ENCODE measurements around the gene NDUFA6.

The NDUFA6 gene

DNA sequence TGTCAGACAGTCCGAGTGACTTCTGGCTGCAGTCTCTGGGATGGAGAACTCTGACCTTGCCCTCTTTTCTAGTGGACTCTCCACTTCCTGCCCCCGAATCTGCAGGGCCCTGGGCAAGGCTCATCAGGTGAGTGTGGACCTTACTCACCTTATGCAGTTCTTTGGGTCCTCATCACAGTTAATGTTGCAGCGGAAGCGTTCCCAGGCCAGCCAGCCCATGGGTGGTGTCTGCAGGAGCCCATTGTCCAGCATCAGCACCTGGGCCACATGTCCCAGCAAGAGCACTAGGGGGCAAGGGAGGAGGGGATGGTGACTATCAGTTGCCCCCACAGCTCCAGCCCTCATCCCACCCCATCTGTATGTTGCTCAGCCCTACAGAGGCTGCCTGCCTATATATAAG, 22.3 kb downstream of the NDUFA6 start:
- H3K36me3 Mint-ChIP-seq, result no peaks in the 10 kb centered on the region
- H3K27me3 Mint-ChIP-seq, result no peaks in the 10 kb centered on the region
- no peak overlapping the region for H3K4me3 Mint-ChIP-seq
- H3K27ac Mint-ChIP-seq, result no peak overlapping the region
- no peaks in the 10 kb centered on the region for H3K9me3 Mint-ChIP-seq (ENCODE audit: low read depth)
- peaks cover 31% of the 10 kb centered on the region for H3K4me1 Mint-ChIP-seq (ENCODE audit: low read depth)

GRCh38 chr22:42067671-42068251, 22.8 kb downstream of the NDUFA6 start:
- Mint-ChIP-seq H3K27me3 (no peaks in the 10 kb centered on the region), H3K9me3 (ENCODE audit: low read depth) (no peaks in the 10 kb centered on the region), H3K36me3 (no peaks in the 10 kb centered on the region), H3K27ac (no peak overlapping the region), H3K4me3 (no peak overlapping the region), H3K4me1 (ENCODE audit: low read depth) (peaks cover 27% of the 10 kb centered on the region)

DNA sequence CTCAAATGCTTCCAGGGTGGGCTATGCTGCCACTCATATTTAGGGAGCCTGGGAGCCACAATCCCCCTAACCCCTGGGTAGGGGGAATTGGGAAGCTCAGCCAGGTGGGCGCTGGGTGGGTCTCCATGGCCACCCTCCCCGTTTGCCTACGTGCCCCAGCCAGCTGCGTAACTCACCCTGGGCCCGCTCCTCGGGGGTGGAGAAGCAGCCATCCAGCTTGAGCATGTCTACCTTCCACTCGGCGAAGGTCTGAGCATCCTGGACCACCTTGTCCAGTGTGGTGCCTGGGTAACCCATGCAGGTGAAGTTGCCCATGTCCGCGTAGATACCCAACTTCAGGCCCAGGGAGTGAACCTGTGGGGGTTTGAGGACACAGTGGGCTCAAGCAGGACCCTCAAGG, 23.6 kb downstream of the NDUFA6 start:
- Mint-ChIP-seq H3K27ac (no peak overlapping the region), H3K4me3 (no peak overlapping the region), H3K36me3 (no peaks in the 10 kb centered on the region), H3K4me1 (ENCODE audit: low read depth) (peaks cover 22% of the 10 kb centered on the region), H3K27me3 (no peaks in the 10 kb centered on the region), H3K9me3 (ENCODE audit: low read depth) (no peaks in the 10 kb centered on the region)

DNA sequence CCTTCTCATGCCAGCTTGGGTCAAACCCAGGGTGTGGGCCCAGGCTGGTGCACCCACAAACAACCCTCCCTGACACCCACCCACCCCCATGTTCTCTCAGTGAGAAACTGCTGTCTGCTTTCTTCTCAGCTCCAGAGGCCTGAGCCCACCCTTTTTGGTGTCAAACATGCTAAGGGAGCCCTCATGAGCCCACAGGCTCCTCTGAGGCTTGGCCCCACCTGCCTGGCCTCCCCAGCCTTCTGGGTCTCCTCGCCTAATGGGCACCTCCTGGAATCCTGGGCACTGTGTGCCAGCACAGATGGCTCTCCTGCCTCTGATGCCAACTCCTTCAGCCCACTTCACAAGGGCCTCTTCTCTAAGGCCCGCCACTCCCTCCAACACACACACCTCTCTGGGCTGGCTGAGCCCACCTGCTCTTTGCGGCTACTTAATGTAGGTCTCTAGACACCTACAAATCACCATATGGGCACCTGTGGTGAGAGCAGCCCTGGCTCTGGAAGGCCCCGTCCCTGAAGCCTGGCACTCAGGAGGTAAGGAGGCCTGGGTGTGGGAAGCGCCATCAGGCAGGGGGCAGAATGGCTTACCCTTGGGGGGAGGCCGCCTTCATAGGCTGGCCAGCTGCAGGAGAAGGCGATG, 24.3 kb downstream of the NDUFA6 start:
- Mint-ChIP-seq H3K4me1 (ENCODE audit: low read depth) (peaks cover 15% of the 10 kb centered on the region), H3K36me3 (no peaks in the 10 kb centered on the region), H3K27ac (no peak overlapping the region)

GRCh38 chr22:42065438-42066125, 25.0 kb downstream of the NDUFA6 start:
- H3K27ac Mint-ChIP-seq, result no peak overlapping the region
- peaks cover 2% of the 10 kb centered on the region for H3K36me3 Mint-ChIP-seq
- no peaks in the 10 kb centered on the region for H3K27me3 Mint-ChIP-seq
- peaks cover 8% of the 10 kb centered on the region for H3K4me1 Mint-ChIP-seq (ENCODE audit: low read depth)
- H3K9me3 Mint-ChIP-seq (ENCODE audit: low read depth), result no peaks in the 10 kb centered on the region
- no peak overlapping the region for H3K4me3 Mint-ChIP-seq

More for the DNA sequence above, 24.3 kb downstream of the NDUFA6 start:
- no peaks in the 10 kb centered on the region for H3K27me3 Mint-ChIP-seq
- no peaks in the 10 kb centered on the region for H3K9me3 Mint-ChIP-seq (ENCODE audit: low read depth)
- no peak overlapping the region for H3K4me3 Mint-ChIP-seq

GRCh38 chr22:42064629-42065028, 25.9 kb downstream of the NDUFA6 start:
- H3K9me3 Mint-ChIP-seq (ENCODE audit: low read depth), result no peaks in the 10 kb centered on the region
- no peak overlapping the region for H3K27ac Mint-ChIP-seq
- H3K4me1 Mint-ChIP-seq (ENCODE audit: low read depth), result peaks cover under 1% of the 10 kb centered on the region
- peaks cover 2% of the 10 kb centered on the region for H3K36me3 Mint-ChIP-seq
- no peaks in the 10 kb centered on the region for H3K27me3 Mint-ChIP-seq
- H3K4me3 Mint-ChIP-seq, result no peak overlapping the region

GRCh38 chr22:42062506-42063170, 27.9 kb downstream of the NDUFA6 start:
- Mint-ChIP-seq H3K4me3 (no peak overlapping the region), H3K27ac (no peak overlapping the region), H3K27me3 (no peaks in the 10 kb centered on the region), H3K4me1 (ENCODE audit: low read depth) (no peaks in the 10 kb centered on the region), H3K36me3 (peaks cover 14% of the 10 kb centered on the region), H3K9me3 (ENCODE audit: low read depth) (no peaks in the 10 kb centered on the region)

- no peak overlapping the region for H3K27ac Mint-ChIP-seq
These were observed 29.5 kb downstream of the NDUFA6 start for GRCh38 chr22:42061041-42061440.

GRCh38 chr22:42060489-42060888, 30.1 kb downstream of the NDUFA6 start:
- peaks cover 13% of the 10 kb centered on the region for H3K9me3 Mint-ChIP-seq (ENCODE audit: low read depth)

More at GRCh38 chr22:42061041-42061440, 29.5 kb downstream of the NDUFA6 start:
- H3K9me3 Mint-ChIP-seq (ENCODE audit: low read depth), result peaks cover 13% of the 10 kb centered on the region
- H3K27me3 Mint-ChIP-seq, result no peaks in the 10 kb centered on the region
- peaks cover 22% of the 10 kb centered on the region for H3K36me3 Mint-ChIP-seq
- H3K4me3 Mint-ChIP-seq, result no peak overlapping the region
- no peaks in the 10 kb centered on the region for H3K4me1 Mint-ChIP-seq (ENCODE audit: low read depth)

DNA sequence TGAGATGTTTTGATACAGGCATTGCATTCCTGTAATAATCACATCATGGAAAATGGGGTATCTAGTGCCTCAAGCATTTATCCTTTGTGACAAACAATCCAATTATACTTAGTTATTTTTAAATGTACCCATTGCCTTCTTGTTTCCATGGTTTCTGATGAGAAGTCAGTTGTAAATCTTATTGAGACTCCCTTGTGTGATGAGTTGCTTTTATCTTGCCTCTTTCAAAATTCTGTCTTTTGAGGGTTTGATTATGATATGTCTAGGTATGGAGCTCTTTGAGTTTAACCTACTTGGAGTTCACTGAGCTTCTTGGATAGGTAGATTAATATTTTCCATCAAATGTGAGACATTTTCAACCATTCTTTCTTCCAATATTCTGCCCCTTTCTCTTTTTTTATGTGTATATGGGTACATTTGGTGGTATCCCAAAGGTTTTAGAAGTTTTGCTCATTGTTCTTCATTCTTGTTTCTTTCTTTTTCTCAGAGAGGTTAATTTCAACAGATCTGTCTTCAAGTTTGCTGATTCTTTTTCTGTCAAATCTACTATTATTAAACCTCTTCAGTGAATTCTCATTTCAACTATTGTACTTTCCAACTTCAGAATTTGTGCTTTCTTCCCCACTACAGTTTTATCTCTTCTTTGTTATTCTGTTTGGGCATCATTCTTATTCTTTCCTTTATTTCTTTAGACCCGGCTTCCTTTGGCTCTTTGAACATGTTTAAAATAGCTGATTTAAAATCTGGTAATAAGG, 33.6 kb downstream of the NDUFA6 start:
- H3K27ac Mint-ChIP-seq, result no peak overlapping the region
- no peak overlapping the region for H3K4me3 Mint-ChIP-seq
- H3K27me3 Mint-ChIP-seq, result no peaks in the 10 kb centered on the region
- no peaks in the 10 kb centered on the region for H3K4me1 Mint-ChIP-seq (ENCODE audit: low read depth)
- peaks cover 13% of the 10 kb centered on the region for H3K9me3 Mint-ChIP-seq (ENCODE audit: low read depth)
- H3K36me3 Mint-ChIP-seq, result peaks cover 22% of the 10 kb centered on the region

More at GRCh38 chr22:42060489-42060888, 30.1 kb downstream of the NDUFA6 start:
- H3K4me1 Mint-ChIP-seq (ENCODE audit: low read depth), result no peaks in the 10 kb centered on the region
- H3K27ac Mint-ChIP-seq, result no peak overlapping the region
- H3K36me3 Mint-ChIP-seq, result peaks cover 22% of the 10 kb centered on the region
- H3K4me3 Mint-ChIP-seq, result no peak overlapping the region
- H3K27me3 Mint-ChIP-seq, result no peaks in the 10 kb centered on the region

DNA sequence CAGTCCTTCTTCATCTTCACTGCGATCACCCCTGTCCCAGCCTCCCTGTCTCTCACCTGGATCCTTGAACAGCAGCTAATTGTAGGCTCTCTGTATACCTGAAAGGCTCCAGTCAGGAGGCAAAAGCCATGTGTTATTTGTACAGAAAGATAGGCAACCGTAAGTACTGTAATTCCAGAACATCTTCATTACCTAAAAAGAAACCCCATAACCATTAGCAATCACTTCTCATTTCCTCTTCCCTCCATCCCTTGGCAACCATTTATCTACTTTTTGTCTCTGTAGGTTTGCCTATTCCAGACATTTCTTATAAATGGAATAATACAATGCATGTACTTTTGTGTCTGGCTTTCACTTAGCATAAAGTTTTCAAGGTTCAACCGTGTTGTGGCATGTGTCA, 37.8 kb downstream of the NDUFA6 start:
- H3K4me3 Mint-ChIP-seq, result no peak overlapping the region
- no peak overlapping the region for H3K27ac Mint-ChIP-seq
- no peaks in the 10 kb centered on the region for H3K27me3 Mint-ChIP-seq
- H3K9me3 Mint-ChIP-seq (ENCODE audit: low read depth), result peaks cover 13% of the 10 kb centered on the region
- peaks cover 8% of the 10 kb centered on the region for H3K36me3 Mint-ChIP-seq
- H3K4me1 Mint-ChIP-seq (ENCODE audit: low read depth), result no peaks in the 10 kb centered on the region

- H3K4me1 Mint-ChIP-seq (ENCODE audit: low read depth), result no peaks in the 10 kb centered on the region
These were observed 39.9 kb downstream of the NDUFA6 start for GRCh38 chr22:42050641-42051180.

DNA sequence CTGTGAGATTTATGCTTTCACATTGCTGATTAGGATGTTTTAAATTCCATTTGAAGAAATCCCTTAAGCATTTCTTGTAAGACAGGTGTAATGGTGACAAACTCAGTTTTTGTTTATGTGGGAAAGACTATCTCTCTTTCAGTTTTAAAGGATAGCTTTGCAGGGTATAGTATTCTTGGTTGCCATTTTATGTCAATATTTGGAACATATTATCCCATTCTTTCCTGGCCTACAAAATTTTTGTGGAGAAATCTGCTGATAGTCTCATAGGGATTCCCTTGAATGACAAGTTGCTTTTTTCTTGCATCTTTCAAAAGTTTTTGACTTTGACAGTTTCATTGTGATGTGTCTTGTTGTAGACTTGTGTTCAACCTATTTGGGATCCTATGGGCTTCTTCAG, 48.8 kb downstream of the NDUFA6 start:
- Mint-ChIP-seq H3K4me3 (no peak overlapping the region), H3K27ac (no peak overlapping the region), H3K4me1 (ENCODE audit: low read depth) (no peaks in the 10 kb centered on the region), H3K36me3 (peaks cover 17% of the 10 kb centered on the region), H3K9me3 (ENCODE audit: low read depth) (peaks cover 12% of the 10 kb centered on the region), H3K27me3 (no peaks in the 10 kb centered on the region)

More at GRCh38 chr22:42050641-42051180, 39.9 kb downstream of the NDUFA6 start:
- peaks cover 2% of the 10 kb centered on the region for H3K36me3 Mint-ChIP-seq
- no peak overlapping the region for H3K27ac Mint-ChIP-seq
- H3K27me3 Mint-ChIP-seq, result no peaks in the 10 kb centered on the region
- no peaks in the 10 kb centered on the region for H3K9me3 Mint-ChIP-seq (ENCODE audit: low read depth)
- H3K4me3 Mint-ChIP-seq, result no peak overlapping the region

DNA sequence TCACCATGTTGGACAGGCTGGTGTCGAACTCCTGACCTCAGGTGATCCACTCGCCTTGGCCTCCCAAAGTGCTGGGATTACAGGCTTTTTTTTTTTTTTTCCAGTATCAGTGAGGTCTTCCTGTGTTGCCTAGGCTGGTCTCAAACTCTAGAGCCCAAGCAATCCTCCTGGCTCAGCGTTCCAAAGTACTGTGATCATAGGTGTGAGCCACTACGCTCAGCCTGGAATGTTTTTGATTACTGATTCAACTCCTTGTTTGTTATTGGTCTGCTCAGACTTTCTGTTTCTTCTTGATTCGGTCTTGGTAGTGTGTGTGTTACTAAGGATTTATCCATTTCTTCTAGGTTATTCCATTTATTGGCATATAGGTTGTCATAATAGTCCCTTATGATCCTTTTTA, 51.3 kb downstream of the NDUFA6 start:
- Mint-ChIP-seq H3K4me1 (ENCODE audit: low read depth) (no peaks in the 10 kb centered on the region), H3K27me3 (no peaks in the 10 kb centered on the region), H3K9me3 (ENCODE audit: low read depth) (peaks cover 12% of the 10 kb centered on the region), H3K27ac (no peak overlapping the region), H3K36me3 (peaks cover 19% of the 10 kb centered on the region), H3K4me3 (no peak overlapping the region)
